Activated T-cell treated with anti-CD3 and anti-CD28 coated beads, Interleukin-2, amount 50 U/mL, for 24 hours (primary cell): ENCODE results near the gene SLC22A16.

ENCODE experiments used
- DNase-seq: peaks from one replicate; pipeline ENCODE4 v3.0.0-alpha.2; 2020
- H3K27ac Mint-ChIP-seq: 2 replicates; pipeline ENCODE4 v1.8.0; 2020; ENCODE audit warnings: mild to moderate bottlenecking, mixed read lengths
- H3K27me3 Mint-ChIP-seq: 2 replicates; pipeline ENCODE4 v1.8.0; 2020; ENCODE audit warnings: mixed read lengths
- H3K36me3 Mint-ChIP-seq: 2 replicates; pipeline ENCODE4 v1.8.0; 2020; ENCODE audit warnings: low read depth, mixed read lengths
- H3K4me1 Mint-ChIP-seq: 2 replicates; pipeline ENCODE4 v1.8.0; 2020; ENCODE audit warnings: low read depth, mixed read lengths
- H3K4me3 Mint-ChIP-seq: 2 replicates; pipeline ENCODE4 v1.8.0; 2020; ENCODE audit warnings: mild to moderate bottlenecking, moderate library complexity, mixed read lengths
- H3K9me3 Mint-ChIP-seq: 2 replicates; pipeline ENCODE4 v1.8.0; 2020; ENCODE audit warnings: mixed read lengths

SLC22A16 gene

DNA sequence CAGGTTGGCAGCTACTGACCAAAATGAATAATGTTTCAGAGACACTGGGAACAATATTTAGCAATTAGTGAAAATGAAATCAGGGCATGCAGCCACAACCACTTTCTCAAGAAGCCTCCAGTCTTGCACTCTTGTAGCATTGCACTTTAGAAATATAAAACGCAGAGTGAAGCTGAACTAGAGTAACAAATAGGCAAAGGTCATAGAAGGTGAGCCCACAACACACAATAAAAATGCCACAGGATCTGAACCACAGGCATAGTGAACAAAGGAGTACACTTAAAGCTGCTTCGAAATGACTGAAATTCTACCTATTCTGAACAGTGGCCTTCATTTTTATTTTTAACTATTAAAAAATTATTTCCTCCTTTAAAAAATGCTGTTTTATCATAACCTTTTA is 86.0 kb downstream of the SLC22A16 start:
- peaks cover 20% of the 10 kb centered on the region for H3K4me1 Mint-ChIP-seq
- no peaks in the 10 kb centered on the region for H3K27me3 Mint-ChIP-seq
- DNase-seq = no peak
- H3K4me3 Mint-ChIP-seq = no peak overlapping the region
- H3K36me3 Mint-ChIP-seq = no peaks in the 10 kb centered on the region
- H3K27ac Mint-ChIP-seq = no peak overlapping the region
- no peaks in the 10 kb centered on the region for H3K9me3 Mint-ChIP-seq

GRCh38 chr6:110389689-110390382 is 86.6 kb downstream of the SLC22A16 start:
- DNase-seq = no peak
- peak overlapping the region; percentile 22 for H3K27ac Mint-ChIP-seq
- H3K4me1 Mint-ChIP-seq = peaks cover 20% of the 10 kb centered on the region
- H3K4me3 Mint-ChIP-seq = no peak overlapping the region
- no peaks in the 10 kb centered on the region for H3K27me3 Mint-ChIP-seq
- no peaks in the 10 kb centered on the region for H3K9me3 Mint-ChIP-seq
- H3K36me3 Mint-ChIP-seq = no peaks in the 10 kb centered on the region

GRCh38 chr6:110387986-110388385 is 88.4 kb downstream of the SLC22A16 start:
- Mint-ChIP-seq H3K9me3 (no peaks in the 10 kb centered on the region), H3K27me3 (no peaks in the 10 kb centered on the region), H3K36me3 (no peaks in the 10 kb centered on the region)

GRCh38 chr6:110385458-110385863 is 91.0 kb downstream of the SLC22A16 start:
- Mint-ChIP-seq H3K27me3 (no peaks in the 10 kb centered on the region), H3K4me3 (no peak overlapping the region), H3K27ac (no peak overlapping the region), H3K4me1 (peaks cover 16% of the 10 kb centered on the region), H3K9me3 (no peaks in the 10 kb centered on the region), H3K36me3 (no peaks in the 10 kb centered on the region)
- DNase-seq = no peak

More at GRCh38 chr6:110387986-110388385, 88.4 kb downstream of the SLC22A16 start:
- Mint-ChIP-seq H3K27ac (no peak overlapping the region), H3K4me3 (no peak overlapping the region), H3K4me1 (peaks cover 20% of the 10 kb centered on the region)
- no peak for DNase-seq

DNA sequence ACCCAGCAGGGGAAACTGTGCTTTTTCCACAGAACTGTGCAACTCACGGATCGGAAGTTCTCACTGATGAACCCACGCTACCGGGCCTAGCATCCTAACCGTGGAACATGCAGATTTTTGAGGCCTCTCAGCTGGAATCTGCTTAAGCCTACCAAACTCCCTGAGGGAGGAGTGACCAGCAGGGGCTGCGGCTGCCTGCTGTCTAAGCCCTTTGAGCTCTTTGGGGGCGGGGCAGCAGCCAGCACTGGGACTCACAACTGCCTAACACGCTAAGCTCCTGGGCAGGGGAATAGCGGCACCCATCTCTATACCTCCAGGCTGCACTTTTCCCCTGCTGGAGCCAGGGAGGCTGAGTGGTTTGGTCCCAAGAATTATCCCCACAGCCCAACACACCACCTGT is 97.9 kb downstream of the SLC22A16 start:
- no peaks in the 10 kb centered on the region for H3K27me3 Mint-ChIP-seq
- H3K9me3 Mint-ChIP-seq = no peaks in the 10 kb centered on the region
- DNase-seq = no peak
- no peak overlapping the region for H3K4me3 Mint-ChIP-seq
- no peak overlapping the region for H3K27ac Mint-ChIP-seq
- no peaks in the 10 kb centered on the region for H3K4me1 Mint-ChIP-seq
- no peaks in the 10 kb centered on the region for H3K36me3 Mint-ChIP-seq
